Osteocyte (in vitro differentiated cells): ENCODE measurements around the gene ICAM3. TPM values are rescaled to one million over a fixed set of nuclear protein-coding genes. Genes with fewer than 3 reads are reported as not detected.

Source experiments
- DNase-seq: peaks from one replicate; pipeline ENCODE4 v3.0.0; 2021; ENCODE audit warnings: mixed read lengths; ENCODE audit not compliant: unreplicated experiment; ENCODE audit errors: extremely low spot score
- H3K27ac Mint-ChIP-seq: one replicate; pipeline ENCODE4 v1.8.0; 2021; ENCODE audit warnings: mild to moderate bottlenecking, mixed read lengths; ENCODE audit not compliant: unreplicated experiment
- H3K27me3 Mint-ChIP-seq: one replicate; pipeline ENCODE4 v1.8.0; 2021; ENCODE audit warnings: mixed read lengths; ENCODE audit not compliant: unreplicated experiment
- H3K36me3 Mint-ChIP-seq: one replicate; pipeline ENCODE4 v1.8.0; 2021; ENCODE audit warnings: mixed read lengths; ENCODE audit not compliant: unreplicated experiment
- H3K4me1 Mint-ChIP-seq: one replicate; pipeline ENCODE4 v1.8.0; 2021; ENCODE audit warnings: mixed read lengths; ENCODE audit not compliant: unreplicated experiment
- H3K4me3 Mint-ChIP-seq: one replicate; pipeline ENCODE4 v1.8.0; 2021; ENCODE audit warnings: mild to moderate bottlenecking, moderate library complexity, mixed read lengths; ENCODE audit not compliant: unreplicated experiment
- H3K9me3 Mint-ChIP-seq: one replicate; pipeline ENCODE4 v1.8.0; 2021; ENCODE audit warnings: mixed read lengths; ENCODE audit not compliant: unreplicated experiment
- CTCF ChIP-seq: fragments of 200-600 bp; sonication (generic); IDR thresholded peaks from 2 replicates; pipeline ENCODE4 v1.5.0; 2021; ENCODE audit warnings: antibody characterized with exemption, mild to moderate bottlenecking, moderate library complexity
- total RNA-seq: library from RNA; stranded (reverse); gene quantifications from 2 replicates; pipeline ENCODE4 v1.2.1, GENCODE V29; 2021

ICAM3 gene
- total RNA-seq, 1 donor from 2014 or later = 9.8 TPM

GRCh38 chr19:10321874-10322835 lies 17.3 kb downstream of the ICAM3 start:
- no peak for DNase-seq
- Mint-ChIP-seq H3K9me3 (no peaks in the 10 kb centered on the region), H3K27ac (no peak overlapping the region), H3K4me3 (no peak overlapping the region), H3K4me1 (no peaks in the 10 kb centered on the region), H3K27me3 (no peaks in the 10 kb centered on the region), H3K36me3 (peaks cover 14% of the 10 kb centered on the region)
- TF ChIP-seq CTCF = no peak

- Mint-ChIP-seq H3K9me3 (no peaks in the 10 kb centered on the region), H3K27me3 (no peaks in the 10 kb centered on the region), H3K36me3 (peaks cover 14% of the 10 kb centered on the region), H3K4me3 (no peak overlapping the region), H3K27ac (no peak overlapping the region), H3K4me1 (no peaks in the 10 kb centered on the region)
- no peak for TF ChIP-seq CTCF
- no peak for DNase-seq
These were observed 18.0 kb downstream of the ICAM3 start for GRCh38 chr19:10321417-10321797.

- Mint-ChIP-seq H3K4me1 (peaks cover 3% of the 10 kb centered on the region), H3K27me3 (no peaks in the 10 kb centered on the region), H3K9me3 (no peaks in the 10 kb centered on the region), H3K4me3 (no peak overlapping the region), H3K27ac (no peak overlapping the region), H3K36me3 (peaks cover 14% of the 10 kb centered on the region)
- no peak for DNase-seq
- no peak for TF ChIP-seq CTCF
These were observed 18.6 kb downstream of the ICAM3 start for GRCh38 chr19:10320602-10321416.

- H3K4me3 Mint-ChIP-seq = no peak overlapping the region
These were observed 20.4 kb downstream of the ICAM3 start for GRCh38 chr19:10318807-10319682.

More at GRCh38 chr19:10318807-10319682, 20.4 kb downstream of the ICAM3 start:
- no peaks in the 10 kb centered on the region for H3K9me3 Mint-ChIP-seq
- H3K36me3 Mint-ChIP-seq = peaks cover 12% of the 10 kb centered on the region
- TF ChIP-seq CTCF = no peak
- DNase-seq = no peak
- no peaks in the 10 kb centered on the region for H3K27me3 Mint-ChIP-seq
- peaks cover 13% of the 10 kb centered on the region for H3K4me1 Mint-ChIP-seq
- H3K27ac Mint-ChIP-seq = no peak overlapping the region
